WTC11 (cell line): Measurements from ENCODE around the gene GALNT2. TPM values are rescaled to one million over a fixed set of nuclear protein-coding genes. Genes with fewer than 3 reads are reported as not detected.

Experiments used
- ATAC-seq: fragments of 200-7000 bp; cut with Tn5 transposase; 2 replicates; pipeline ENCODE4 v1.10.0; 2021; ENCODE audit warnings: mild to moderate bottlenecking, moderate library complexity
- CTCF ChIA-PET: fragments of 300-600 bp; sonication (Branson Sonifier 250); formaldehyde crosslinking; loops from one replicate; lab custom pipeline; 2021; ENCODE audit warnings: antibody characterized with exemption; lab: Charles Lee
- POLR2A ChIA-PET: fragments of 350-600 bp; sonication (Branson Sonifier 250); formaldehyde crosslinking; loops from one replicate; lab custom pipeline; 2021; ENCODE audit warnings: antibody characterized with exemption; lab: Charles Lee
- DNase-seq: peaks from one replicate; pipeline ENCODE4 v3.0.0; 2021; ENCODE audit warnings: low spot score
- H3K27ac Mint-ChIP-seq: 2 replicates; pipeline ENCODE4 v1.8.0; 2021; ENCODE audit warnings: mixed read lengths
- H3K27me3 Mint-ChIP-seq: 2 replicates; pipeline ENCODE4 v1.8.0; 2021; ENCODE audit warnings: low read depth, mild to moderate bottlenecking, moderate library complexity, mixed read lengths
- H3K36me3 Mint-ChIP-seq: 2 replicates; pipeline ENCODE4 v1.8.0; 2021; ENCODE audit warnings: mixed read lengths
- H3K4me1 Mint-ChIP-seq: 2 replicates; pipeline ENCODE4 v1.8.0; 2022; ENCODE audit warnings: mixed read lengths
- H3K4me3 Mint-ChIP-seq: 2 replicates; pipeline ENCODE4 v1.8.0; 2021; ENCODE audit warnings: mild to moderate bottlenecking, moderate library complexity, mixed read lengths
- H3K9me3 Mint-ChIP-seq: 2 replicates; pipeline ENCODE4 v1.8.0; 2021; ENCODE audit warnings: mixed read lengths
- ATF2 ChIP-seq: sonication (generic); formaldehyde crosslinking; IDR thresholded peaks from 2 replicates; pipeline ENCODE4 v1.8.1; 2022; ENCODE audit warnings: low read depth, missing genetic modification reagents, borderline replicate concordance
- ATF3 ChIP-seq: sonication (generic); formaldehyde crosslinking; conservative IDR thresholded peaks from 2 replicates; pipeline ENCODE4 v1.8.1; 2022; ENCODE audit warnings: mild to moderate bottlenecking, missing genetic modification reagents
- ATF6 ChIP-seq: sonication (generic); formaldehyde crosslinking; IDR thresholded peaks from 2 replicates; pipeline ENCODE4 v1.8.1; 2023; ENCODE audit warnings: mild to moderate bottlenecking, missing genetic modification reagents
- CDX4 ChIP-seq: fragments of 250-450 bp; sonication (Bioruptor Pico); IDR thresholded peaks from 2 replicates; pipeline ENCODE4 v1.9.0; 2021; ENCODE audit warnings: moderate library complexity, mild to moderate bottlenecking, inconsistent platforms, borderline replicate concordance
- CREM ChIP-seq: sonication (generic); formaldehyde crosslinking; IDR thresholded peaks from 2 replicates; pipeline ENCODE4 v1.8.1; 2022; ENCODE audit warnings: mild to moderate bottlenecking, missing genetic modification reagents, moderate library complexity
- E2F5 ChIP-seq: sonication (generic); formaldehyde crosslinking; IDR thresholded peaks from 2 replicates; pipeline ENCODE4 v1.8.1; 2022; ENCODE audit warnings: mild to moderate bottlenecking, moderate library complexity, missing genetic modification reagents
- IRF1 ChIP-seq: sonication (generic); formaldehyde crosslinking; IDR thresholded peaks from 2 replicates; pipeline ENCODE4 v1.8.0; 2023; ENCODE audit warnings: missing genetic modification reagents
- MYBL2 ChIP-seq: sonication (generic); formaldehyde crosslinking; IDR thresholded peaks from 2 replicates; pipeline ENCODE4 v1.8.1; 2023; ENCODE audit warnings: mild to moderate bottlenecking, moderate library complexity, missing genetic modification reagents
- SMAD3 ChIP-seq: sonication (generic); formaldehyde crosslinking; IDR thresholded peaks from 2 replicates; pipeline ENCODE4 v1.8.0; 2022; ENCODE audit warnings: missing genetic modification reagents, mild to moderate bottlenecking, borderline replicate concordance
- TCF7 ChIP-seq: sonication (generic); formaldehyde crosslinking; IDR thresholded peaks from 2 replicates; pipeline ENCODE4 v1.8.0; 2022; ENCODE audit warnings: mild to moderate bottlenecking, low read depth, missing genetic modification reagents, moderate library complexity
- TEAD1 ChIP-seq: sonication (generic); formaldehyde crosslinking; IDR thresholded peaks from 2 replicates; pipeline ENCODE4 v1.8.0; 2022; ENCODE audit warnings: mild to moderate bottlenecking, missing genetic modification reagents
- TEAD4 ChIP-seq: sonication (generic); formaldehyde crosslinking; IDR thresholded peaks from 2 replicates; pipeline ENCODE4 v1.8.0; 2022; ENCODE audit warnings: mild to moderate bottlenecking, missing genetic modification reagents
- ZNF121 ChIP-seq: sonication (generic); formaldehyde crosslinking; IDR thresholded peaks from 2 replicates; pipeline ENCODE4 v1.8.0; 2023; ENCODE audit warnings: missing genetic modification reagents
- ZNF232 ChIP-seq: sonication (generic); formaldehyde crosslinking; IDR thresholded peaks from 2 replicates; pipeline ENCODE4 v1.8.0; 2022; ENCODE audit warnings: mild to moderate bottlenecking, missing genetic modification reagents
- ZNF263 ChIP-seq: sonication (generic); formaldehyde crosslinking; IDR thresholded peaks from 2 replicates; pipeline ENCODE4 v1.8.1; 2022; ENCODE audit warnings: low read depth, mild to moderate bottlenecking, moderate library complexity, missing genetic modification reagents
- ZNF423 ChIP-seq: fragments of 250-450 bp; sonication (Bioruptor Pico); IDR thresholded peaks from 2 replicates; pipeline ENCODE4 v2.1.2; 2022; ENCODE audit warnings: mild to moderate bottlenecking, moderate library complexity
- ZNF425 ChIP-seq: fragments of 250-450 bp; sonication (Bioruptor Pico); conservative IDR thresholded peaks from 2 replicates; pipeline ENCODE4 v1.9.0; 2021; ENCODE audit warnings: mild to moderate bottlenecking
- total RNA-seq: library from RNA; stranded (reverse); gene quantifications from 3 replicates; pipeline ENCODE4 v1.2.3, GENCODE V29; 2021

The GALNT2 gene
- total RNA-seq, 1 experiment from 2014 or later, result 74.8 TPM

GRCh38 chr1:230174471-230175162 is 107.6 kb downstream of the GALNT2 start:
- Mint-ChIP-seq H3K27ac (peak overlapping the region; percentile 51), H3K4me1 (peaks cover 65% of the 10 kb centered on the region), H3K9me3 (no peaks in the 10 kb centered on the region), H3K4me3 (no peak overlapping the region), H3K27me3 (no peaks in the 10 kb centered on the region), H3K36me3 (peaks cover 12% of the 10 kb centered on the region)
- ATAC-seq (no peak), DNase-seq (no peak)
- CTCF ChIA-PET, result no interaction called here
- POLR2A ChIA-PET, result no interaction called here
- TF ChIP-seq ZNF232 (CRISPR knock-in tag) (no peak), MYBL2 (no peak), E2F5 (CRISPR knock-in tag) (no peak), IRF1 (CRISPR knock-in tag) (no peak), ZNF121 (CRISPR knock-in tag) (no peak), CREM (CRISPR knock-in tag) (no peak), ATF2 (no peak), SMAD3 (no peak), CDX4 (CRISPR knock-in tag) (no peak), TCF7 (CRISPR knock-in tag) (no peak), ATF3 (CRISPR knock-in tag) (no peak), ZNF425 (CRISPR knock-in tag) (no peak), ZNF423 (CRISPR knock-in tag) (no peak)

- H3K9me3 Mint-ChIP-seq, result no peaks in the 10 kb centered on the region
- ChIA-PET POLR2A (no interaction called here), CTCF (no interaction called here)
- TF ChIP-seq ATF6 (CRISPR knock-in tag) (no peak), TEAD4 (no peak), ZNF263 (CRISPR knock-in tag) (peak; percentile 73; the same call in 1 of the 2 replicates), TEAD1 (CRISPR knock-in tag) (no peak)
- no peak overlapping the region for H3K4me3 Mint-ChIP-seq
- H3K4me1 Mint-ChIP-seq, result peaks cover 59% of the 10 kb centered on the region
- H3K36me3 Mint-ChIP-seq, result peaks cover 13% of the 10 kb centered on the region
- peak overlapping the region; percentile 51; the same call in 1 of the 2 replicates for H3K27ac Mint-ChIP-seq
- no peaks in the 10 kb centered on the region for H3K27me3 Mint-ChIP-seq
- ATAC-seq (no peak), DNase-seq (no peak)
Observed at GRCh38 chr1:230175163-230175747, 108.2 kb downstream of the GALNT2 start.
